ENCODE measurements around the gene TCP1.
"Not testable (repeated sequence)": the region's sequence is repeated elsewhere in the genome, so short reads cannot be mapped to it uniquely, and the experiment has no call there.

The TCP1 gene

GRCh38 chr6:159751448-159751847, 38.0 kb downstream of the TCP1 start:
- H3K27me3 ChIP-seq (replicated peaks; ENCODE audit: control insufficient read depth, insufficient read depth, low read length), result no peaks in the 10 kb centered on the region
- no peak overlapping the region for H3K4me3 ChIP-seq (replicated peaks; ENCODE audit: low read depth, low read length)
- DNase-seq (ENCODE audit: extremely low read depth, insufficient read length), result no peak
- TF ChIP-seq CTCF (IDR thresholded peaks at IDR 0.05; ENCODE audit: insufficient read depth, low read length, poor library complexity, severe bottlenecking), result no peak
- peaks cover 14% of the 10 kb centered on the region for H3K36me3 ChIP-seq (ENCODE audit: control insufficient read depth, insufficient read depth, low read length)

DNA sequence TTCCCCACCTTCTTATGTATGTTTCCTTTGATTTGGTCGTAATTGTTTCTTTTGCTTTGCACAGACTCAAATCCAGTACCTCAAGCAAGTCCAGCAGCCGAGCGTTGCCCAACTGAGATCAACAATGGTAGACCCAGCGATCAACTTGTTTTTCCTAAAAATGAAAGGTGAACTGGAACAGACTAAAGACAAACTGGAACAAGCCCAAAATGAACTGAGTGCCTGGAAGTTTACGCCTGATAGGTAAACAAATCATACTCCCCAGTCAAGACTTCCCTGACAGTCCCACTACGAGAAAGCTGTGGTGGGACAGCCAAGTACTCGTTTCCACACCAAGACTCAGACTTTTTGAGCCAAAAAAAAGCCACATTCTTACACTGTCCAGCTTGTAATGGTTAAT, 41.3 kb downstream of the TCP1 start:
- H3K27me3 ChIP-seq (replicated peaks; ENCODE audit: control insufficient read depth, insufficient read depth, low read length); DNase-seq (ENCODE audit: extremely low read depth, insufficient read length); H3K36me3 ChIP-seq (ENCODE audit: control insufficient read depth, insufficient read depth, low read length); H3K4me3 ChIP-seq (replicated peaks; ENCODE audit: low read depth, low read length): not testable (repeated sequence)

GRCh38 chr6:159746759-159747158, 42.6 kb downstream of the TCP1 start:
- Histone ChIP-seq H3K4me3 (replicated peaks; ENCODE audit: low read depth, low read length) (no peak overlapping the region), H3K36me3 (ENCODE audit: control insufficient read depth, insufficient read depth, low read length) (peaks cover 8% of the 10 kb centered on the region), H3K27me3 (replicated peaks; ENCODE audit: control insufficient read depth, insufficient read depth, low read length) (no peaks in the 10 kb centered on the region)
- DNase-seq (ENCODE audit: extremely low read depth, insufficient read length), result no peak
- TF ChIP-seq CTCF (IDR thresholded peaks at IDR 0.05; ENCODE audit: insufficient read depth, low read length, poor library complexity, severe bottlenecking), result no peak

- no peak for DNase-seq (ENCODE audit: extremely low read depth, insufficient read length)
- Histone ChIP-seq H3K36me3 (ENCODE audit: control insufficient read depth, insufficient read depth, low read length) (peaks cover 11% of the 10 kb centered on the region), H3K27me3 (replicated peaks; ENCODE audit: control insufficient read depth, insufficient read depth, low read length) (no peaks in the 10 kb centered on the region), H3K4me3 (replicated peaks; ENCODE audit: low read depth, low read length) (no peak overlapping the region)
- TF ChIP-seq CTCF (IDR thresholded peaks at IDR 0.05; ENCODE audit: insufficient read depth, low read length, poor library complexity, severe bottlenecking), result no peak
These were observed 44.3 kb downstream of the TCP1 start for GRCh38 chr6:159745081-159745480.

DNA sequence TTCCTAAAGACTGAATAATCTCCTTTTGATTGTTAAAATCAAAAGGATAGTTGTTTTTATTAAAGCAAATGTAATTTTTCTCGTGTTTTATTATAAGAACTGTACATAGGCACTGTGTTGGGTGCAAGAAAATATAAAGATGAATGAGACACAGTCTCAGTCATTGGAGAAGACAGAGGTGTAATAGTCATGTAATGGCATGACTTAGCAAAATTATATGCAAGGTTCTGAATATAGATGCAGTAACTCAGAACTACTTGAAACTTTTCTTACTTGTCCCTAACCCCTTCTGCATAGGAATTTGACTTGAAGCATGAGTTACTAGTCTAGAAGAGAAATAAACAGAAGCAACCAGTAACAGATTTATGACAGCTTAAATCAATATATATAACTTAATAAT, 47.2 kb downstream of the TCP1 start:
- TF ChIP-seq CTCF (IDR thresholded peaks at IDR 0.05; ENCODE audit: insufficient read depth, low read length, poor library complexity, severe bottlenecking), result no peak

DNA sequence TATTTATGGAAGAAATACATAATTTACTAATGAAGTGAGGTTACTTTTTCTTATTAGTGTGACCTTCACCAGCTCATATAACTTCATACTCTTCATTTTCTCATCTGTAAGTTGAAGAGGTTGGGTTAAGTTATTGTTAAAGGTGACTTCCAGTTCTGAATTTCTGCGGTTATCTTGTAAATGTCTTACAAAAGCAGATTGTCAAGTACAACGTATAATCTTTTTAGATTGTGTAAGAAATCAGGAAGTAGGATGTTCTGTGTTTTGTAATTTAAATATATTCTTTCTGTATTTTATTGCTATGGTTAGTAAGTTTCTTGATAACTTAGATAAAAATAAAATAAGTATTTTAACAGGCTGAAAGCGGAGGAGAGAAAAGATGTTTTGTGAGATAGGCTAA, 50.1 kb downstream of the TCP1 start:
- H3K27me3 ChIP-seq (replicated peaks; ENCODE audit: control insufficient read depth, insufficient read depth, low read length), result no peaks in the 10 kb centered on the region
- no peak overlapping the region for H3K4me3 ChIP-seq (replicated peaks; ENCODE audit: low read depth, low read length)
- no peak for TF ChIP-seq CTCF (IDR thresholded peaks at IDR 0.05; ENCODE audit: insufficient read depth, low read length, poor library complexity, severe bottlenecking)
- peaks cover 6% of the 10 kb centered on the region for H3K36me3 ChIP-seq (ENCODE audit: control insufficient read depth, insufficient read depth, low read length)
- DNase-seq (ENCODE audit: extremely low read depth, insufficient read length), result no peak

More for the DNA sequence above, 47.2 kb downstream of the TCP1 start:
- Histone ChIP-seq H3K4me3 (replicated peaks; ENCODE audit: low read depth, low read length) (no peak overlapping the region), H3K36me3 (ENCODE audit: control insufficient read depth, insufficient read depth, low read length) (peaks cover 12% of the 10 kb centered on the region), H3K27me3 (replicated peaks; ENCODE audit: control insufficient read depth, insufficient read depth, low read length) (no peaks in the 10 kb centered on the region)
- DNase-seq (ENCODE audit: extremely low read depth, insufficient read length), result no peak

Data from GM06990 (cell line).